ENCODE measurements around the gene LXN. TPM values are rescaled to one million over a fixed set of nuclear protein-coding genes. Genes with fewer than 3 reads are reported as not detected.
A peak's percentile ranks its signal among the peaks of the same experiment; 100 is the strongest.

The LXN gene
- total RNA-seq, 2 donors from 2014 or later, result 7.3 to 20.5 TPM

DNA sequence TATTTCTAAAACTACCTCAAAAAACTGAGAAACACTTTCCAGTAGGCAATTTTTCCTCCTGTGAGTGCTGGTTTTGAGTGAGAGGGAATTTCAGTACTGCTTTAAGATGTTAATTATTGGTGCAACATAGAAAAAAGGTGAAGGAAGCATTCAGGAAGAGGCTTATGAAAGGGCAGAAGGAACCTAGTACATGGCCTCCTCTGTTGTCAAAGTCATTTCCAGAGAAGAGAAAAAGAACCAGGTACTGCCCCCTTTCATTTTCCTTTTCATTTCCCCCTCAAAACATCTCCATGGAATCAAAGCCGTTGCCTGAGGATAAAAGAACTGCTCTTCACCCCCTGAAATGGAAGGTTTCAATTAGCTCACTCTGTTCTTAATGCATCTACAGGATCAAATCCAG is 40.0 kb upstream of the LXN start:
- no peak for DNase-seq (ENCODE audit: low spot score)
- no peak for TF ChIP-seq CTCF (IDR thresholded peaks at IDR 0.05)
- H3K4me1 ChIP-seq, result peaks cover 0 to 46% of the 10 kb centered on the region in 2 donors
- H3K36me3 ChIP-seq, result peaks cover 7% of the 10 kb centered on the region
- H3K27me3 ChIP-seq, result no peaks in the 10 kb centered on the region
- H3K4me3 ChIP-seq, result no peak overlapping the region
- peak overlapping the region; percentile 75 to 85 for H3K27ac ChIP-seq
- H3K9me3 ChIP-seq, result no peaks in the 10 kb centered on the region

- Histone ChIP-seq H3K27ac (peak overlapping the region; percentile 75 to 85), H3K36me3 (peaks cover 12% of the 10 kb centered on the region), H3K4me1 (peaks cover 0 to 40% of the 10 kb centered on the region in 2 donors)
Measured at GRCh38 chr3:158711886-158712285, 39.4 kb upstream of the LXN start.

DNA sequence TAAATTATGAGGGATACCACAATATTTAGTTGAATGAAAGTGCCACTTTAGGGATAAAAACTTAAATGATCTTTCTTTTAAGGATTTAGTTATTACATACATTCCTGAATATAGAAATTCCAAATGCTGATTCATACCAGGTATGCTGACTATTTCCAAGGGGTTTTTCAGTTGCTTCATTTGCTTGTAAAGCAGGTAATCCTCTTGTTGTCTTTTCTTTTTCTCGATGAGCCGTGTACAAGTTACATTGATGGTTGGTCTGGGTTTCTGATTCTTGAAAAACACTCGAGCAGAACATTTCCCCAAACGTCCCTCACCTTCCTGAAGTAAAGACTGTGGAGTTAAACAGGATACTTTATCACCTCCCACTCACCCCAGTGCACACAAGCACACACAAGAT is 38.2 kb upstream of the LXN start:
- Histone ChIP-seq H3K27ac (no peak overlapping the region), H3K4me3 (no peak overlapping the region), H3K9me3 (no peaks in the 10 kb centered on the region), H3K27me3 (no peaks in the 10 kb centered on the region), H3K36me3 (peaks cover 19% of the 10 kb centered on the region), H3K4me1 (peaks cover 0 to 36% of the 10 kb centered on the region in 2 donors)
- TF ChIP-seq CTCF (IDR thresholded peaks at IDR 0.05), result no peak
- DNase-seq (ENCODE audit: low spot score), result no peak

More at GRCh38 chr3:158711886-158712285, 39.4 kb upstream of the LXN start:
- H3K27me3 ChIP-seq, result no peaks in the 10 kb centered on the region
- H3K4me3 ChIP-seq, result no peak overlapping the region
- no peak for TF ChIP-seq CTCF (IDR thresholded peaks at IDR 0.05)
- H3K9me3 ChIP-seq, result no peaks in the 10 kb centered on the region
- no peak for DNase-seq (ENCODE audit: low spot score)

DNA sequence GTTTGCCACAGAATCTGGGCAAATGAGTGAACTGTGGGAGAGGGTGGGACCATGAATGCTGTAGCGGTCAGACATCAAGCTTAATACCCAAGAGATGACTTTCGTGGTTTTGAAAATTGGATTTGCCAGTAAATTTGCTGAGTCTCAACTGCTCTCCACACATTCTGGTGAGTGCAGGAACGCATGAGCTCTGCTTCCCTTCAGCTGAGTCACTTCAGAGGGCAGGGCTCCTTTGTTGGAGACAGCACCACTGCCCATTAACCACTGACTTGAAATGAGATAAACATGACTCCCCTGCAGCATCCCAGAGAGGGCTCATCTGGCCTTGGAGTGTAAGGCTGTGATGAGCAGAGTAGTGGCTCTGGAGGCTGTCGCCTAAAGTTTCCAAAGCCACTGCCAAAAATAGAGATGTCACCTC is 37.2 kb upstream of the LXN start:
- Histone ChIP-seq H3K9me3 (no peaks in the 10 kb centered on the region), H3K4me1 (peaks cover 0 to 36% of the 10 kb centered on the region in 2 donors), H3K27ac (peak overlapping the region; percentile 16 to 26), H3K36me3 (peaks cover 19% of the 10 kb centered on the region), H3K4me3 (no peak overlapping the region), H3K27me3 (no peaks in the 10 kb centered on the region)
- peak; percentile 70 for DNase-seq (ENCODE audit: low spot score)
- TF ChIP-seq CTCF (IDR thresholded peaks at IDR 0.05), result no peak

DNA sequence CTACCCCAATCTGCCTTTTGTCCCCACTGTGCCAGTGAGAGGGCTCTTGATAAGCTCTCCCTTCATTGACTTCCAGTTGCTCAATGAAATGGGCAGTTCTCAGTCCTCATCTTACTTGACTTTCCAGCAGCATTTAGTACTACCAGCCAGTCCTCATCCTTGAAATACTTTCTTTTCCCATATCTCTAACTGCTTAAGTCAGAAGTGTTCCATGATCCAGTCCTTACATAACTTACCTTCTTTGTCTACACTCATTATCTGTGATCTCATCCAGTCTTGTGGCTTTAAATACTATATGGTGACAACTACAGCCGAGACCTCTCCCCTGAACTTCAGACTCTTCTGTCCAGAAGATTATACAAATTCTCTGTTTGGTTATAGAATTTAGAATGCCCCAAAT is 31.1 kb upstream of the LXN start:
- Histone ChIP-seq H3K4me3 (no peak overlapping the region), H3K27ac (no peak overlapping the region), H3K27me3 (no peaks in the 10 kb centered on the region), H3K4me1 (peaks cover 0 to 33% of the 10 kb centered on the region in 2 donors), H3K36me3 (peaks cover 17% of the 10 kb centered on the region), H3K9me3 (no peaks in the 10 kb centered on the region)
- TF ChIP-seq CTCF (IDR thresholded peaks at IDR 0.05), result no peak
- DNase-seq (ENCODE audit: low spot score), result no peak

GRCh38 chr3:158702815-158703481 is 30.5 kb upstream of the LXN start:
- Histone ChIP-seq H3K4me1 (peaks cover 0 to 33% of the 10 kb centered on the region in 2 donors), H3K4me3 (no peak overlapping the region), H3K27ac (no peak overlapping the region), H3K9me3 (no peaks in the 10 kb centered on the region), H3K27me3 (no peaks in the 10 kb centered on the region), H3K36me3 (peaks cover 13% of the 10 kb centered on the region)
- TF ChIP-seq CTCF (IDR thresholded peaks at IDR 0.05), result no peak
- DNase-seq (ENCODE audit: low spot score), result no peak
